ENCODE results near the gene QPCT. TPM values are rescaled to one million over a fixed set of nuclear protein-coding genes. Genes with fewer than 3 reads are reported as not detected.

Gene QPCT
- total RNA-seq, 1 donor from 2014 or later, result not detected

- Mint-ChIP-seq H3K27ac (ENCODE audit: unreplicated experiment) (no peak overlapping the region), H3K36me3 (ENCODE audit: unreplicated experiment) (no peaks in the 10 kb centered on the region), H3K9me3 (ENCODE audit: unreplicated experiment) (no peaks in the 10 kb centered on the region), H3K27me3 (ENCODE audit: unreplicated experiment) (peaks cover 12% of the 10 kb centered on the region), H3K4me1 (ENCODE audit: unreplicated experiment) (no peaks in the 10 kb centered on the region), H3K4me3 (ENCODE audit: unreplicated experiment) (no peak overlapping the region)
- no peak for TF ChIP-seq CTCF (IDR thresholded peaks at IDR 0.05)
- DNase-seq (ENCODE audit: extremely low spot score, unreplicated experiment), result no peak
These were observed 6.7 kb upstream of the QPCT start for GRCh38 chr2:37337620-37338280.

GRCh38 chr2:37338933-37339332 lies 5.5 kb upstream of the QPCT start:
- H3K27me3 Mint-ChIP-seq (ENCODE audit: unreplicated experiment), result peaks cover 8% of the 10 kb centered on the region
- H3K27ac Mint-ChIP-seq (ENCODE audit: unreplicated experiment), result no peak overlapping the region
- H3K36me3 Mint-ChIP-seq (ENCODE audit: unreplicated experiment), result no peaks in the 10 kb centered on the region
- TF ChIP-seq CTCF (IDR thresholded peaks at IDR 0.05), result no peak
- H3K9me3 Mint-ChIP-seq (ENCODE audit: unreplicated experiment), result no peaks in the 10 kb centered on the region
- H3K4me3 Mint-ChIP-seq (ENCODE audit: unreplicated experiment), result no peak overlapping the region
- no peak for DNase-seq (ENCODE audit: extremely low spot score, unreplicated experiment)
- no peaks in the 10 kb centered on the region for H3K4me1 Mint-ChIP-seq (ENCODE audit: unreplicated experiment)

GRCh38 chr2:37340637-37341036 lies 3.8 kb upstream of the QPCT start:
- H3K9me3 Mint-ChIP-seq (ENCODE audit: unreplicated experiment), result no peaks in the 10 kb centered on the region

GRCh38 chr2:37342591-37343220 lies 1.7 kb upstream of the QPCT start:
- H3K9me3 Mint-ChIP-seq (ENCODE audit: unreplicated experiment), result no peaks in the 10 kb centered on the region
- no peaks in the 10 kb centered on the region for H3K4me1 Mint-ChIP-seq (ENCODE audit: unreplicated experiment)
- TF ChIP-seq CTCF (IDR thresholded peaks at IDR 0.05), result no peak
- no peak overlapping the region for H3K27ac Mint-ChIP-seq (ENCODE audit: unreplicated experiment)
- no peak for DNase-seq (ENCODE audit: extremely low spot score, unreplicated experiment)
- no peak overlapping the region for H3K4me3 Mint-ChIP-seq (ENCODE audit: unreplicated experiment)
- peaks cover 12% of the 10 kb centered on the region for H3K27me3 Mint-ChIP-seq (ENCODE audit: unreplicated experiment)
- H3K36me3 Mint-ChIP-seq (ENCODE audit: unreplicated experiment), result no peaks in the 10 kb centered on the region

More at GRCh38 chr2:37340637-37341036, 3.8 kb upstream of the QPCT start:
- Mint-ChIP-seq H3K36me3 (ENCODE audit: unreplicated experiment) (no peaks in the 10 kb centered on the region), H3K27me3 (ENCODE audit: unreplicated experiment) (peaks cover 6% of the 10 kb centered on the region), H3K4me1 (ENCODE audit: unreplicated experiment) (no peaks in the 10 kb centered on the region), H3K4me3 (ENCODE audit: unreplicated experiment) (no peak overlapping the region), H3K27ac (ENCODE audit: unreplicated experiment) (no peak overlapping the region)
- DNase-seq (ENCODE audit: extremely low spot score, unreplicated experiment), result no peak
- TF ChIP-seq CTCF (IDR thresholded peaks at IDR 0.05), result no peak

- Mint-ChIP-seq H3K9me3 (ENCODE audit: unreplicated experiment) (no peaks in the 10 kb centered on the region), H3K4me1 (ENCODE audit: unreplicated experiment) (no peaks in the 10 kb centered on the region), H3K27me3 (ENCODE audit: unreplicated experiment) (peaks cover 12% of the 10 kb centered on the region), H3K27ac (ENCODE audit: unreplicated experiment) (no peak overlapping the region), H3K36me3 (ENCODE audit: unreplicated experiment) (no peaks in the 10 kb centered on the region), H3K4me3 (ENCODE audit: unreplicated experiment) (no peak overlapping the region)
- peak; percentile 32 for TF ChIP-seq CTCF (IDR thresholded peaks at IDR 0.05)
- no peak for DNase-seq (ENCODE audit: extremely low spot score, unreplicated experiment)
These were observed 644 bp upstream of the QPCT start for GRCh38 chr2:37343537-37344434.

Data from osteocyte (in vitro differentiated cells).